Activated T-cell treated with anti-CD3 and anti-CD28 coated beads, Interleukin-2, amount 50 U/mL, for 4 hours (primary cell): Measurements from ENCODE around the gene GIMAP8. TPM values are rescaled to one million over a fixed set of nuclear protein-coding genes. Genes with fewer than 3 reads are reported as not detected.
"Not testable (repeated sequence)": the region's sequence is repeated elsewhere in the genome, so short reads cannot be mapped to it uniquely, and the experiment has no call there.

Experiments
- ATAC-seq, 2 donors: fragments of 200-7000 bp; cut with Tn5 transposase; one replicate each; pipeline ENCODE4 v1.10.0; 2021
- DNase-seq: peaks from one replicate; pipeline ENCODE4 v3.0.0-alpha.2; 2020
- H3K27me3 Mint-ChIP-seq: one replicate; pipeline ENCODE4 v1.8.0; 2021; ENCODE audit warnings: low read depth, mixed read lengths
- H3K36me3 Mint-ChIP-seq: one replicate; pipeline ENCODE4 v1.8.0; 2022; ENCODE audit warnings: mixed read lengths; ENCODE audit not compliant: insufficient read depth
- H3K4me1 Mint-ChIP-seq: one replicate; pipeline ENCODE4 v1.8.0; 2021; ENCODE audit warnings: low read depth, mixed read lengths
- H3K4me3 Mint-ChIP-seq: one replicate; pipeline ENCODE4 v1.8.0; 2021; ENCODE audit warnings: mild to moderate bottlenecking, moderate library complexity, mixed read lengths
- H3K9me3 Mint-ChIP-seq: one replicate; pipeline ENCODE4 v1.8.0; 2021; ENCODE audit warnings: mixed read lengths
- total RNA-seq, 3 donors: library from RNA; stranded (reverse); gene quantifications; one replicate each; pipeline ENCODE4 v1.2.1, GENCODE V29; 2021

Gene GIMAP8
- total RNA-seq, 3 donors from 2014 or later, result 3.5 to 4.0 (median 3.6) TPM

GRCh38 chr7:150441524-150441923 lies 8.9 kb upstream of the GIMAP8 start:
- peaks cover 7% of the 10 kb centered on the region for H3K9me3 Mint-ChIP-seq
- DNase-seq (no peak), ATAC-seq (no peak)
- no peak overlapping the region for H3K4me3 Mint-ChIP-seq
- peaks cover 25% of the 10 kb centered on the region for H3K4me1 Mint-ChIP-seq
- H3K27me3 Mint-ChIP-seq, result no peaks in the 10 kb centered on the region
- H3K36me3 Mint-ChIP-seq, result no peaks in the 10 kb centered on the region

- Mint-ChIP-seq H3K4me3 (no peak overlapping the region), H3K27me3 (no peaks in the 10 kb centered on the region), H3K36me3 (no peaks in the 10 kb centered on the region), H3K9me3 (peaks cover 7% of the 10 kb centered on the region), H3K4me1 (peaks cover 35% of the 10 kb centered on the region)
- DNase-seq, result no peak
- ATAC-seq, result no peak
Measured at GRCh38 chr7:150442811-150443210, 7.6 kb upstream of the GIMAP8 start.

GRCh38 chr7:150443793-150444540 lies 6.5 kb upstream of the GIMAP8 start:
- Mint-ChIP-seq H3K4me3 (no peak overlapping the region), H3K36me3 (no peaks in the 10 kb centered on the region), H3K27me3 (no peaks in the 10 kb centered on the region), H3K4me1 (peaks cover 46% of the 10 kb centered on the region), H3K9me3 (peaks cover 7% of the 10 kb centered on the region)
- no peak for DNase-seq
- no peak for ATAC-seq

GRCh38 chr7:150444674-150445365 lies 5.6 kb upstream of the GIMAP8 start:
- Mint-ChIP-seq H3K27me3 (no peaks in the 10 kb centered on the region), H3K36me3 (no peaks in the 10 kb centered on the region), H3K4me1 (peaks cover 48% of the 10 kb centered on the region), H3K4me3 (no peak overlapping the region), H3K9me3 (peaks cover 7% of the 10 kb centered on the region)
- ATAC-seq, result no peak
- no peak for DNase-seq

- Mint-ChIP-seq H3K27me3 (no peaks in the 10 kb centered on the region), H3K9me3 (peaks cover 7% of the 10 kb centered on the region), H3K4me1 (peaks cover 53% of the 10 kb centered on the region), H3K36me3 (no peaks in the 10 kb centered on the region), H3K4me3 (no peak overlapping the region)
- ATAC-seq (peak; percentile 2 to 20), DNase-seq (no peak)
Measured at GRCh38 chr7:150446288-150446938, 4.0 kb upstream of the GIMAP8 start.

GRCh38 chr7:150447966-150448788 lies 2.3 kb upstream of the GIMAP8 start:
- Mint-ChIP-seq H3K4me3 (peak overlapping the region; percentile 65), H3K9me3 (no peaks in the 10 kb centered on the region), H3K4me1 (peaks cover 64% of the 10 kb centered on the region), H3K27me3 (no peaks in the 10 kb centered on the region), H3K36me3 (no peaks in the 10 kb centered on the region)
- DNase-seq, result no peak
- peak; percentile 3 for ATAC-seq

GRCh38 chr7:150448789-150449147 lies 1.7 kb upstream of the GIMAP8 start:
- peak; percentile 51 to 57 for ATAC-seq
- Mint-ChIP-seq H3K4me1 (peaks cover 66% of the 10 kb centered on the region), H3K27me3 (no peaks in the 10 kb centered on the region), H3K4me3 (peak overlapping the region; percentile 65), H3K9me3 (no peaks in the 10 kb centered on the region), H3K36me3 (no peaks in the 10 kb centered on the region)
- DNase-seq, result peak; percentile 89

GRCh38 chr7:150449206-150449952 lies 1.1 kb upstream of the GIMAP8 start:
- H3K4me3 Mint-ChIP-seq, result peak overlapping the region; percentile 98
- peaks cover 6% of the 10 kb centered on the region for H3K36me3 Mint-ChIP-seq
- ATAC-seq, result no peak
- peaks cover 72% of the 10 kb centered on the region for H3K4me1 Mint-ChIP-seq
- no peaks in the 10 kb centered on the region for H3K9me3 Mint-ChIP-seq
- DNase-seq, result no peak
- H3K27me3 Mint-ChIP-seq, result no peaks in the 10 kb centered on the region

GRCh38 chr7:150451097-150451793 lies 815 bp downstream of the GIMAP8 start:
- peak; percentile 59 for DNase-seq
- Mint-ChIP-seq H3K27me3 (no peaks in the 10 kb centered on the region), H3K36me3 (peaks cover 18% of the 10 kb centered on the region), H3K9me3 (peaks cover 8% of the 10 kb centered on the region), H3K4me3 (peak overlapping the region; percentile 98), H3K4me1 (peaks cover 85% of the 10 kb centered on the region)
- ATAC-seq, result peak; percentile 48 to 53

GRCh38 chr7:150451833-150452461 lies 1.5 kb downstream of the GIMAP8 start:
- DNase-seq (no peak), ATAC-seq (peak; percentile 6 to 18)
- peak overlapping the region; percentile 98 for H3K4me3 Mint-ChIP-seq
- H3K36me3 Mint-ChIP-seq, result peaks cover 22% of the 10 kb centered on the region
- H3K4me1 Mint-ChIP-seq, result peaks cover 81% of the 10 kb centered on the region
- peaks cover 11% of the 10 kb centered on the region for H3K9me3 Mint-ChIP-seq
- no peaks in the 10 kb centered on the region for H3K27me3 Mint-ChIP-seq

- Mint-ChIP-seq H3K4me3 (peak overlapping the region; percentile 83), H3K36me3 (peaks cover 26% of the 10 kb centered on the region), H3K4me1 (peaks cover 81% of the 10 kb centered on the region), H3K9me3 (peaks cover 15% of the 10 kb centered on the region), H3K27me3 (no peaks in the 10 kb centered on the region)
- DNase-seq (no peak), ATAC-seq (no peak)
Measured at GRCh38 chr7:150453181-150453580, 2.8 kb downstream of the GIMAP8 start.

- H3K27me3 Mint-ChIP-seq, result no peaks in the 10 kb centered on the region
- H3K4me1 Mint-ChIP-seq, result peaks cover 77% of the 10 kb centered on the region
- ATAC-seq (no peak), DNase-seq (no peak)
- peak overlapping the region; percentile 83 for H3K4me3 Mint-ChIP-seq
- H3K36me3 Mint-ChIP-seq, result peaks cover 29% of the 10 kb centered on the region
- peaks cover 15% of the 10 kb centered on the region for H3K9me3 Mint-ChIP-seq
Measured at GRCh38 chr7:150453892-150454291, 3.5 kb downstream of the GIMAP8 start.

- H3K4me1 Mint-ChIP-seq, result peaks cover 57% of the 10 kb centered on the region
- not testable (repeated sequence) for H3K4me3 Mint-ChIP-seq, ATAC-seq
Measured at GRCh38 chr7:150457064-150457463, 6.6 kb downstream of the GIMAP8 start.

More at GRCh38 chr7:150457064-150457463, 6.6 kb downstream of the GIMAP8 start:
- Mint-ChIP-seq H3K36me3 (peaks cover 51% of the 10 kb centered on the region), H3K9me3 (peaks cover 35% of the 10 kb centered on the region)
- H3K27me3 Mint-ChIP-seq, DNase-seq: not testable (repeated sequence)
